Mesenchymal stem cell (in vitro differentiated cells and primary cell): ENCODE data around the gene SGCG.
"Not testable (repeated sequence)": the region's sequence is repeated elsewhere in the genome, so short reads cannot be mapped to it uniquely, and the experiment has no call there.

Source experiments
- DNase-seq: peaks from one replicate; pipeline ENCODE4 v3.0.0-alpha.2; 2013
- H2AFZ ChIP-seq: one replicate; pipeline ENCODE4 v1.6.1; 2013; ENCODE audit warnings: low read depth, mild to moderate bottlenecking, control low read depth, inconsistent platforms, low read length, moderate library complexity
- H2AK5ac ChIP-seq: 2 replicates; pipeline ENCODE4 v1.6.1; 2013; ENCODE audit warnings: low read length, moderate library complexity, mild to moderate bottlenecking, inconsistent platforms; ENCODE audit not compliant: severe bottlenecking
- H2BK120ac ChIP-seq: one replicate; pipeline ENCODE4 v1.6.1; 2013; ENCODE audit warnings: low read depth, mild to moderate bottlenecking, inconsistent platforms, low read length, moderate library complexity
- H2BK12ac ChIP-seq, 2 experiments: one replicate each; pipeline ENCODE4 v1.6.1; 2013; ENCODE audit warnings: inconsistent platforms in 2 of 2, low read length in 2 of 2, mild to moderate bottlenecking in 2 of 2, moderate library complexity in 2 of 2, control low read depth in 1 of 2
- H2BK15ac ChIP-seq: one replicate; pipeline ENCODE4 v1.6.1; 2013; ENCODE audit warnings: mild to moderate bottlenecking, low read depth, inconsistent platforms; ENCODE audit not compliant: poor library complexity, severe bottlenecking
- H2BK5ac ChIP-seq: 2 replicates; pipeline ENCODE4 v1.6.1; 2013; ENCODE audit warnings: low read depth, mild to moderate bottlenecking, low read length, control low read depth, inconsistent platforms; ENCODE audit not compliant: poor library complexity, severe bottlenecking
- H3K14ac ChIP-seq, 2 experiments: one replicate each; pipeline ENCODE4 v1.6.1; 2013; ENCODE audit warnings: inconsistent platforms in 2 of 2, low read length in 2 of 2, control low read depth in 1 of 2, mild to moderate bottlenecking in 1 of 2, moderate library complexity in 1 of 2
- H3K18ac ChIP-seq, 2 experiments: one replicate each; pipeline ENCODE4 v1.6.1; 2013; ENCODE audit warnings: inconsistent platforms in 2 of 2, low read length in 2 of 2, control low read depth in 1 of 2, low read depth in 1 of 2, mild to moderate bottlenecking in 1 of 2
- H3K23ac ChIP-seq, 2 experiments: one replicate each; pipeline ENCODE4 v1.6.1; 2013; ENCODE audit warnings: inconsistent platforms in 2 of 2, low read length in 2 of 2, mild to moderate bottlenecking in 2 of 2, moderate library complexity in 2 of 2, control low read depth in 1 of 2
- H3K27ac ChIP-seq: 2 replicates; pipeline ENCODE4 v1.5.1; 2013; ENCODE audit warnings: mild to moderate bottlenecking, moderate library complexity, low read length, control low read depth, inconsistent platforms; ENCODE audit not compliant: poor library complexity, severe bottlenecking
- H3K27me3 ChIP-seq, 2 experiments: 2 replicates each; pipeline versions ENCODE4 v1.6.1 to v1.7.0; 2013; ENCODE audit warnings: low read length in 2 of 2, mild to moderate bottlenecking in 2 of 2, moderate library complexity in 2 of 2, control low read depth in 1 of 2, inconsistent platforms in 1 of 2; ENCODE audit not compliant: control insufficient read depth in 1 of 2, insufficient read depth in 1 of 2
- H3K36me3 ChIP-seq, 2 experiments: 2 replicates each; pipeline versions ENCODE4 v1.6.1 to v1.7.0; 2013; ENCODE audit warnings: low read length in 2 of 2, control low read depth in 1 of 2, inconsistent platforms in 1 of 2, low read depth in 1 of 2, mild to moderate bottlenecking in 1 of 2; ENCODE audit not compliant: insufficient read depth in 2 of 2, control insufficient read depth in 1 of 2
- H3K4ac ChIP-seq, 2 experiments: one replicate each; pipeline ENCODE4 v1.6.1; 2013; ENCODE audit warnings: inconsistent platforms in 2 of 2, low read length in 2 of 2, mild to moderate bottlenecking in 2 of 2, moderate library complexity in 2 of 2, control low read depth in 1 of 2, low read depth in 1 of 2
- H3K4me1 ChIP-seq: 2 replicates; pipeline ENCODE4 v1.6.1; 2013; ENCODE audit warnings: low read depth, low read length, control low read depth; ENCODE audit not compliant: control insufficient read depth, insufficient read depth
- H3K4me2 ChIP-seq: 2 replicates; pipeline ENCODE4 v1.6.1; 2013; ENCODE audit warnings: low read length, mild to moderate bottlenecking, inconsistent platforms; ENCODE audit not compliant: poor library complexity, severe bottlenecking
- H3K4me3 ChIP-seq, 2 experiments: 2 replicates each; pipeline versions ENCODE4 v1.5.1 to v1.7.0; 2013; ENCODE audit warnings: low read length in 2 of 2, mild to moderate bottlenecking in 2 of 2, control low read depth in 1 of 2, low read depth in 1 of 2; ENCODE audit not compliant: insufficient read depth in 1 of 2
- H3K79me1 ChIP-seq: replicated peaks from 2 replicates; pipeline ENCODE4 v1.6.1; 2013; ENCODE audit warnings: mild to moderate bottlenecking, control low read depth, low read length, inconsistent platforms; ENCODE audit not compliant: poor library complexity, severe bottlenecking
- H3K9ac ChIP-seq: 2 replicates; pipeline ENCODE4 v1.7.0; 2013; ENCODE audit warnings: mild to moderate bottlenecking, low read length, moderate library complexity
- H3K9me3 ChIP-seq: 2 replicates; pipeline ENCODE4 v1.7.0; 2013; ENCODE audit warnings: mild to moderate bottlenecking, low read length; ENCODE audit not compliant: control insufficient read depth
- H4K8ac ChIP-seq: one replicate; pipeline ENCODE4 v1.6.1; 2013; ENCODE audit warnings: inconsistent platforms, mild to moderate bottlenecking, low read length, moderate library complexity
- H4K91ac ChIP-seq: one replicate; pipeline ENCODE4 v1.6.1; 2013; ENCODE audit warnings: mild to moderate bottlenecking, low read length, inconsistent platforms
- WGBS: methylation state at CpG from one replicate; pipeline ENCODE4 v1.1.7; 2013; ENCODE audit warnings: mixed read lengths; 5-methylcytosine and 5-hydroxymethylcytosine counted together

The SGCG gene

DNA sequence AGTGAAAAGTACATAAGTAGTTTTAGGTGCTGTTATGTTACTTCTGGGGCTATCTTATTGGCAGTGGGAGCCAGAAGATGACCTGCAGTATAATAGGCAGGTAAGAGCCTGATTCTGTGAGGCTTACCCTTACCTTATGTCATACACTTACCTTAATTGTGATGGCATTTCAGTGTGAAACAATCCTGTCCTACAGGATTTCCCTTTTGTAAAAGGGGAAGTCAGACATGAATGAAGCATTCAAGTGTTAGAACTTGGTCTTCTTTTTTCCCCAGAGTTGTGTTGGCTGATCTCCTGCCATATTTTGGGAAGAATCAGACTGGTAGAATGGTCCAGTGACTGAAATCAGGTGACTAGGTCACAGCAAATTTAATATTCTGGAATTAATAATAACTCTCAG is 55.2 kb downstream of the SGCG start:
- Histone ChIP-seq H3K36me3 (no peaks in the 10 kb centered on the region), H2AFZ (no peak overlapping the region), H3K4me2 (no peak overlapping the region), H3K79me1 (no peaks in the 10 kb centered on the region), H3K14ac (no peak overlapping the region), H3K27ac (no peak overlapping the region), H3K9me3 (no peaks in the 10 kb centered on the region), H3K27me3 (peaks cover 0 to 4% of the 10 kb centered on the region in 2 experiments), H4K8ac (no peak overlapping the region), H4K91ac (no peak overlapping the region), H3K4me3 (no peak overlapping the region), H3K18ac (no peak overlapping the region), H2BK5ac (no peak overlapping the region), H2AK5ac (no peak overlapping the region), H3K23ac (no peak overlapping the region), H3K4ac (no peak overlapping the region), H3K9ac (no peak overlapping the region), H2BK12ac (no peak overlapping the region), H2BK120ac (no peak overlapping the region), H3K4me1 (no peaks in the 10 kb centered on the region), H2BK15ac (no peak overlapping the region)
- DNase-seq, result no peak

DNA sequence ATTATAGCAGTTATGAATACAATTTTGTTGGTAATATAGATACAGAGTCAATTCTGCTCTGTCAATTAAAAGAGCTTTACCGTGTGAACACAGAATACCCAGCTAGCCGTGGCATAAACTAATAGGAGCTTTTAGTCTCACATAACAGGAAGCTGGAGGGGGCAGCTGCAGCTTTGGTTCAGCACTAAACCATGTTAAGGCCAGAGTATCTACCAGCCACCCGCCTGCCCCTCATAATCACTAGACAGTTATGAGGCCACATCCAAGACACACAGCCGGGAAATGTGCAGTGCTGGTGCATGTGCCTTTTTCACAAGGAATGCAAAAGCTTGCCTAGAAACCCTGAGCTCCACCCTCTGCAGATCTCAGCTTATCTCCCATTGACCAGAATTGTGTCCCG is 62.3 kb downstream of the SGCG start:
- H4K91ac ChIP-seq, result no peak overlapping the region
- WGBS, result 74% methylated on average over 5 of the region's 5 CpGs
- H3K4ac ChIP-seq, result no peak overlapping the region
- H3K14ac ChIP-seq, result no peak overlapping the region
- no peak overlapping the region for H3K4me3 ChIP-seq
- peaks cover 0 to 2% of the 10 kb centered on the region in 2 experiments for H3K27me3 ChIP-seq
- peaks cover 8% of the 10 kb centered on the region for H3K9me3 ChIP-seq
- H3K9ac ChIP-seq, result no peak overlapping the region
- no peaks in the 10 kb centered on the region for H3K36me3 ChIP-seq
- H3K4me2 ChIP-seq, result no peak overlapping the region
- H2BK12ac ChIP-seq, result no peak overlapping the region
- no peak overlapping the region for H4K8ac ChIP-seq
- no peaks in the 10 kb centered on the region for H3K79me1 ChIP-seq
- H2BK15ac ChIP-seq, result no peak overlapping the region
- H3K27ac ChIP-seq, result no peak overlapping the region
- no peak overlapping the region for H3K23ac ChIP-seq
- no peak overlapping the region for H2BK5ac ChIP-seq
- DNase-seq, result no peak
- H3K4me1 ChIP-seq, result no peaks in the 10 kb centered on the region
- H2AK5ac ChIP-seq, result no peak overlapping the region
- H3K18ac ChIP-seq, result no peak overlapping the region
- no peak overlapping the region for H2BK120ac ChIP-seq
- H2AFZ ChIP-seq, result no peak overlapping the region

DNA sequence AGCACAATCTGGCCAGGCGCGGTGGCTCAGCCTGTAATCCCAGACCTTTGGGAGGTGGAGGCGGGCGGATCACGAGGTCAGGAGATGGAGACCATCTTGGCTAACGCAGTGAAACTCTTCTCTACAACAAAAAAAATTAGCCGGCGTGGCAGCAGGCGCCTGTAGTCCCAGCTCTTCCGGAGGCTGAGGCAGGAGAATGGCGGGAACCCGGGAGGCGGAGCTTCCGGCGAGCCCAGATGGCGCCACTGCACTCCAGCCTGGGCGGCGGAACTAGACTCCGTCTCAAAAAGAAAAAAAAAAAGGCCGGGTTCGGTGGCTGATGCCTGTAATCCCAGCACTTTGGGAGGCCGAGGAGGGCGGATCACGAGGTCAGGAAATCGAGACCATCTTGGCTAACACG is 67.6 kb downstream of the SGCG start:
- not testable (repeated sequence) for H2AK5ac ChIP-seq, H3K4ac ChIP-seq, H2BK15ac ChIP-seq, H4K8ac ChIP-seq, H3K4me1 ChIP-seq, H3K4me3 ChIP-seq, H3K4me2 ChIP-seq, H3K23ac ChIP-seq, H2BK120ac ChIP-seq, H3K27me3 ChIP-seq, H4K91ac ChIP-seq, H3K36me3 ChIP-seq, H2BK5ac ChIP-seq, H2AFZ ChIP-seq, H3K79me1 ChIP-seq, H3K18ac ChIP-seq, H2BK12ac ChIP-seq, DNase-seq, H3K9ac ChIP-seq, H3K14ac ChIP-seq, H3K27ac ChIP-seq
- 95% methylated on average over 23 of the region's 26 CpGs for WGBS
- H3K9me3 ChIP-seq, result peaks cover 11% of the 10 kb centered on the region

DNA sequence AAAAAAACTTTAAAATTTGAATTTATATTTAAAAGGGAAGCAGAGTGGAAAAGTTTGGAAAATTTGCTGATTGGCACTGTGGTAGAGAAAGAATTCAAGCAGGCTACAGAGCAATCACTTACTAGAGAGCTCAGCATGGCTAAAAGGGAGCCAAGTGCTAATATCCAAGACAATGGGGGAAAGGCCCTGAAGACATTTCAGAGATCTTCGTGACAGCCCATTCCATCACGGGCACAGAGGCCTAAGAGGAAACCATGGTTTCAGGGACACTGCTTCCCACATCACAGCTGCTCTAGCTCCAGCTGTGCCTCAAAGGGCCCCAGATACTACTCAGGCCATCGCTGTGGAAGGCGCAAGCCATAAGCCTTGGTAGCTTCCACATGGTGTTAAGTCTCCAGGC is 73.7 kb downstream of the SGCG start:
- Histone ChIP-seq H3K27me3 (peaks cover 0 to 6% of the 10 kb centered on the region in 2 experiments), H2AFZ (no peak overlapping the region), H3K4me1 (no peaks in the 10 kb centered on the region), H3K4ac (no peak overlapping the region), H2BK5ac (no peak overlapping the region), H3K14ac (no peak overlapping the region), H3K18ac (no peak overlapping the region), H4K8ac (no peak overlapping the region), H3K4me2 (no peak overlapping the region), H2BK12ac (no peak overlapping the region), H3K9ac (no peak overlapping the region), H3K4me3 (no peak overlapping the region), H3K9me3 (peaks cover 3% of the 10 kb centered on the region), H2AK5ac (no peak overlapping the region), H3K36me3 (no peaks in the 10 kb centered on the region), H2BK120ac (no peak overlapping the region), H4K91ac (no peak overlapping the region), H3K27ac (no peak overlapping the region), H2BK15ac (no peak overlapping the region), H3K23ac (no peak overlapping the region), H3K79me1 (no peaks in the 10 kb centered on the region)
- DNase-seq, result no peak
- 75% methylated on average over 4 of the region's 4 CpGs for WGBS
